ENCODE measurements around the gene ZFP36L2.

- TF ChIP-seq POLR2A (IDR thresholded peaks at IDR 0.05; ENCODE audit: low read depth, low read length) = no peak
- TF ChIP-seq POLR2AphosphoS5 (IDR thresholded peaks at IDR 0.05; ENCODE audit: low read depth, low read length) = no peak
These were observed 12.2 kb downstream of the ZFP36L2 start for GRCh38 chr2:43214253-43214652.

Data from GM12892 (cell line).